ENCODE results near the gene TBRG4.
"Not testable (repeated sequence)": the region's sequence is repeated elsewhere in the genome, so short reads cannot be mapped to it uniquely, and the experiment has no call there.

The TBRG4 gene

DNA sequence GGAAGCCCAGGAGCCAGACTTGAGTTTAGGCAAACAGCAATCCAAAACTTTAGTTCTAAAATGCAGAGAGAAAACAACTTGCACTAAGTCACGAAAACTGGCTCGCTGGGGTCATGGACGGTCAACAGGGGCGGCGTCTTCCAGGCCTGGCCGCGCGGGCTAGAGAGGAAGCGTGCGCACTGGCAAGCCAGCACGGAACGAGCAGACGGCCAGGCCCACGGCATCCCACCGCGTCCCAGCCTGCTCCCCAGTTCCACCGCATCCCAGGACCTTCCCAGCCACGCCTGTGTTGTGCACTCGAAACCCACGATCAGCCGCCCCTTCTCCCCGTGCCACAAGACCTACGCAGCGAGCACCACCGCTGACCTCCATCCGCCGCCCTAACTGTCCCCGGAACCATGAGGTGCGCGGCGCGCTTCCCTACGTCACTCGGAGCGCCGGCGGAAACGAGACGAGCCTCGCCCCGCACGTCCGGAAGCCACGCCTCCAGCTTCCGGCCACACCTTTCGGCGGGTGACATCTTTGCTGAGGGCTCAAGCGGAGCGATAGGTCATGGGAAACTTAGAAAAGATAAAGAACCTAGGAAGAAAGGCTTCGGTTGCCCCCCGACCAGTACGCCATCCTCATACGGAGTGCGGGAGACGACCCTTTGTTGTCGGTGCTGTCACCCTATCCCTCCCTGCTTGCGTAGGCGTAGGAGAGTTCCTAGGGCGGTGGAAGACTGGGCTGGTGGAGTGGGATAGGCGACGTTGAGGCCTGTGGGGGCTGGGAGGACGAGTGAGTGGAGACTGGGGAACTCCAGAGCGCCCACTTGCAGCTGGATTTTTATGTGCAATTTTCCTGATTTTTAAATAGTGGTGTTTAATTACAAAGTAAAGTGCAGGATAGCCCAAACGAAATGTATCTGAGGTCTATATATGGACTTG lies at the start of gene TBRG4:
TBRG4 (minus strand) TSS at position 400 of the 926 bp plus-strand sequence. CDS start 2,460 bp downstream, outside the sequence.
- peak; percentile 94 to 99 (median 99) for DNase-seq

DNA sequence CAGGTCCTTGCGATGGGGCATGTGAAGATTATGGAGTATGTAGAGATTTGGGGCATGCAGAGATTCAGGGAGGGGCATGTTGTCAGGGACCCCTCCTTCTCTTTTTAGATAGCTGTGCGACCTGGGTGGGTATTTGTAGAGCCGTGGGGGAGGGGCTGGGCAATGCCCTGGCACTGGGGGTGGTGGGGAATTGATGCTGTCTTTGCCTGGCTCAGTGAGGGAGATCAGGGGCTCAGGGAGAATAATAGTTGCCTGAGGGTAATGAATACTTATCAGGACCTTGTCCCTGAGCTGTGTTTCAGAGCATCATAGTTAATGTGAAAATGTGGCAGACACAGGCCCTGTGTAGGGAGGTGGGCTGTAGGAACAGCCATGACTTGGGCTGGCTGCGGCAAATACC lies 49.6 kb upstream of the TBRG4 start:
- DNase-seq, result no peak

DNA sequence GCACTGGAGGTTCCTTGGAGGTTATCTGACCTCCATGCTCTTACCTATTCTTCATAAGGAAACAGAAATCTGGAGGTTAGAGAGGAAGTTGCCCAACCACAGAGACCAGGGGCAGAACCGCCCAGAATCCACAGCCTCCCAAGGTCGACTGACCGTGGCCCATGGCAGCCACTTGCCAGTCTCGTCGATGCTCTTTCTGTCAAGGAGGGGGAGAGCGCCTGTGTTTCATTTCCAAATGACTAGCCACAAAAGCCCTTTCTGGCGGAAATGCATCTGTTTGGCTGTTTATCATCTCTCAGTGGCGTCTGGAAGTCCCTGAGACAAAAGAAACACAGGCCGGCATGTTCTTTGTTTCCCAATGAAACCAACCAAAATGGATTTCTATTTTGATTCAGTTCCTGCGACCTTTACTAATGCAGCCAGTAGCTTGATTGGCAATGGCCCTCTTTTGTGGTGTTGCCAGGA lies 49.0 kb upstream of the TBRG4 start:
- DNase-seq, result no peak

DNA sequence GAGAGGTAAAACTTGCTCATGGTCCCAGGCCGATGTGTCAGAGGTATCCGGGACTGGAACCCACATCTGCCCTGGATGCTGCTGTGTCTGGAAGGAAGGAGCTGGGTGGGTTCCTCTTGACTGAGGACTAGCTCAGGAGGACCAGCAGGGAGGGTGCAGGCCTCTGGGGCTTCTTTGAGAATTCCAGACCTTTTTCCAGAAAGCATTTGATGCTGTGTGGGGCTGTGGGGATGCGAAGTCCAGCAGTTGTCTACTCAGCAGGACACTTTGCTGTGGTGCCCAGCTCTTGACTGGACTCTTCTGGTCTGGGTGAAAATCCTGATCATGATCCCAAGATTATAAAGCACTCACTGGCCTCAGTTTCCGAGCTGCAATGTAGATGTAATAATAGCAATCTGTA lies 47.8 kb upstream of the TBRG4 start:
- no peak for DNase-seq

DNA sequence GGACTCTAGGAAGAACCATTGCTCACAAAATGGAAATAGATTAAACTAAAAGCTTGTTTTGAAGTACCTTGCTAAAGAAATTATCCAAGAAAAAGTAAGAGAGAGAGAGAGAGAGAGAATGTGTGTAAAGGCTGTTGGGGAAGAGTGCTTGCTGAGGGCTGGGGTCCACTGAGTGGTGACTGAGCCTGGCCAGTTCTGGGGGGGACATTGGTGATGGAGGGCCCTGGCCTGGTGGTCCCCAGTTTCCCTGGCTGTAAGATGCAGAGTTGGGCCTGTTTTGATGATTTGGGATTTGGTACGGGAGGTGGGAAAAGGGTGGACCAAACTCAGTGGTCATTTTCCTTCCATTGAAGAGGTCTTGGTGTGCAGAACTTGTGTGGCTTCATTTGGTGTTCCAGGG lies 47.0 kb upstream of the TBRG4 start:
- DNase-seq, result no peak

DNA sequence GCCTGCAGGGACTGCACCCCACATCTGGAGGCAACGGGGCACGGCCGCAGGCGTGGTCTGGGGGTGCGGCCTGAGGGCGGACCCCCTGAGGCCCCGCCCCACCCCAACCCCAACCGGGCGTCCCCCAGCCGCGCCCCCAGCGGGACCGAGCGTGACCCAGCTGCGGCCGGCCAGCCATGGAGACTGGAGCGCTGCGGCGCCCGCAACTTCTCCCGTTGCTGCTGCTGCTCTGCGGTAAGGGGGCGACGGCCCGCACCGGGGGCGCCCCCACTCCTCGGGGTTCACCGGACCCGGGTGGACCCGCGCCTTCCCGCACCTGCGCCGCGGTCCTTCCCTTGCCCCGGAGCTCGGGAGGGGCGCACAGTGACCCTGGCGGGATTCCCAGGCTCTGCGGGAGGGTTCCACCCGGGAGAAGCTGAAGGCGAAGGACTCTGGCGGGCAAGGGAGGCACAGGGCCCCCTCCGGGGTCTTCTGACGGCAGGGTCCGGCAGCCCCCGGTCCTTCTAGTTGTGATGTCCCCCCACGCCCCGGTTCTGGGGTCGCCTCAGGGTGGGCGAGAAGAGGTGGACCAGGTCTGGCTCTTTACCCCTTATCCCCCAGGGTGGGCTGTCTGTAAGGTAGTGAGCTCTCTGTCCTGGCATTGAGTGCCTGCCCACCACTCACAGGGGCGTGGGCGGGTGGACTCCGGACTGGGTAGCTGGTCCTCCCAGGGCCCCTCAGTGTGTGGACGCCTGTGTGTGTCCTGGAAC lies 46.3 kb upstream of the TBRG4 start, which contains the start of gene RAMP3:
RAMP3 (plus strand) TSS at position 139 of the 749 bp plus-strand sequence; CDS start at position 177, 38 bp downstream.
- peak in 1 of 3 experiments; percentile 30 for DNase-seq

DNA sequence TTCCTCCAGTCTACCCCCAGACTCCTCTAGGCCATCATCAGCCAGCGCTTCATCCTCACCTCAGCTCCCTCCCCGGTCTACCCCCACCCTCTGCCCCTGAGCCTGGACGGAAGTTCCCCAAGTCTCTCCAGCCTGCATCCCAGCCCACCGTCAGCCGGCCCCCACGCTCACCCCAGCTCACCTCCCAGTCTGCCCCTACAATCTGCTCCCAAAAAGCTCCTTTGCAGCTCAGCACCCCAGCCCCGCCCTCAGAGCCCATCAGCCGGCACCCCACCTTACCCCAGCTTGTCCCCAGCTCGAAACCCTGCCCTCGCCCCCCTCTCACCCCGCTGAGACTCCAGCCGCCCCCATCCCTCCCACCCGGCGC lies 45.8 kb upstream of the TBRG4 start:
- DNase-seq, result no peak

DNA sequence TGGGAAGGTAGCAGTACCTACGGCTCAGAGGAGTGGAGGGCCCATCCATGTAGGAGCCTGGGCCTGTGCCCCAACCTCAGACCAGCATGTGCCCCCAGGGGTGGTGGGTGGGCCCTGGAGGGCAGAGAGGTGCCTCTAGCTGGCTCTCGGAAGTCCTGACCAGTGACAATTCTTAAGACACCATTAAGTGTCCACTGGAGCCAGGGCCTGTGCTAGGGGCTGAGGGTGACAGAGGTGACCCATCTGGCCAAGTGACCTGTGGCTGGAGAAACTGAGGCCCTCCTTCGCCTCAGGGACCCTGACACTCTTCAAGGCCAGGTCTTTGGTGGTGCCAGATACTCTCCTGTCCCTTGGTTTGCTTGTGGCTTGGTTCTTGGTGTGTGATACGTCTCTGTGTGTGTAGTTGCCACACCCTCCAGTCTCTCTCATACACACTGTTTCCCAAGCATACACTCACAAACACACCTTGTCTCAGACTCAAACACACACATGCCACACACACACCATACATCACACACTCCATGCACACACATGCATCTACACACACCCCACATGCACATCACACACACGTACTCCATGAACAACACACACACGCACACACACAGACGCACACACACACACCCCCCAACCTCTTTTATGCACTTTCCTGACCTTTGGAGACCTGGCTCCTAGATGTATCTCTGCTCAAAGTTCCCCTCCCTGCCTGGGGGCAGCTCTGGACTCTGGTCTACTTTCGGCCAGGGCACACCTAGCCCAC lies 45.2 kb upstream of the TBRG4 start:
- DNase-seq, result no peak

DNA sequence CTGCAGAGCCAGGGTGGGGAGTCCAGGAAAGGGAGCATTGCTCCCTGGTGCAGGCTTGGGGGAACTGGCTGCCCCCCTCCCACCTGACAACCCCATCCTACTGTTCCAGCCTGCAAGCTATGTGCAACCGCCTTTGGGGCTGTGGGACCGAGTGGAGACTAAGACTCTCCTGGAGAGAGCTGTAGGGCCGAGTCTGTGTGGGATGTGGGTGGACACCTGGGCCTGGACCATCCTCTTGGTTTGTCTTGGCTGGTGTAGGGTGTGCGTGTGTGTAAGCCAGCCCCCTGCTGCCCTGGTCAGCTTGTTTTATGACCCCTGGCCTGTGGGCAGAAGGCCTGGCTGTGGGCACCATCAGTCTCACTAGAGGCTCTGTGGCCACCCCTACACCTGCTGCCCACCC lies 44.4 kb upstream of the TBRG4 start:
- no peak for DNase-seq

DNA sequence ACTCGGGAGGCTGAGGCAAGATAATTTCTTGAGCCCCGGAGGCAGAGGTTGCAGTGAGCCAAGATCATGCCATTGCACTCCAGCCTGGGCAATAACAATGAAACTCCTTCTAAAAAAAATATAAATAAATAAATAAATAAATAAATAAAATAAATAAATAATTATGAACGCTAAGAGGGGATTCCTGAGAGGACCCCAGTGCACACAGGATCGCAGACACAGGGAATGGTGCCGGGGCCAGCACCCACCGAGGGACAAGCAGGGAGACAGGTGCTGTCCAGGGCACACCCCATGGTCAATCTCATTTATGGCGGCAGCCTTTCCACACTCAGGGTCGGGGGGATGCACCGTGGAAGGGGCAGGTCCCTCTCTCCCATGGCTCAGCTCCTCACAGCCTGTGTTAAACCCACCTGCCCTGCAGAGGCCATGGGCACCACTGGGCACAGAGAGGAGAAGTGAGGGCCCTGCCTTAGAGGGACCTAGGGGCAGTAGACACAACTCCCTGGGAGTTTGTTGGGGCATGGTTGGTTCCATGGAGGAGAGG lies 43.9 kb upstream of the TBRG4 start:
- no peak for DNase-seq

DNA sequence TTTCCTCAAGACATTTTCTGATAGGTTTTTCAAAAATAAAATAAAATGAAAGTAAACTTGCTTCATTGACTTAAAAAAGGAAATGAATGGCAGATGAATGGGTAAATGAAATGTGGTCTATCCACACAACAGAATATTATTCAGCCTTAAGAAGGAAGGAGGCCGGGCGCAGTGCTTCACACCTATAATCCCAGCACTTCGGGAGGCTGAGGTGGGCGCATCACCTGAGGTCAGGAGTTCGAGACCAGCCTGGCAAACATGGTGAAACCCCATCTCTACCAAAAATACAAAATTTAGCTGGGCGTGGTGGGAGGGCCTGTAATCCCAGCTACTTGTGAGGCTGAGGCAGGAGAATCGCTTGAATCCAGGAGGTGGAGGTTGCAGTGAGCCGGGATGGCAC lies 42.4 kb upstream of the TBRG4 start:
- DNase-seq, result not testable (repeated sequence)

DNA sequence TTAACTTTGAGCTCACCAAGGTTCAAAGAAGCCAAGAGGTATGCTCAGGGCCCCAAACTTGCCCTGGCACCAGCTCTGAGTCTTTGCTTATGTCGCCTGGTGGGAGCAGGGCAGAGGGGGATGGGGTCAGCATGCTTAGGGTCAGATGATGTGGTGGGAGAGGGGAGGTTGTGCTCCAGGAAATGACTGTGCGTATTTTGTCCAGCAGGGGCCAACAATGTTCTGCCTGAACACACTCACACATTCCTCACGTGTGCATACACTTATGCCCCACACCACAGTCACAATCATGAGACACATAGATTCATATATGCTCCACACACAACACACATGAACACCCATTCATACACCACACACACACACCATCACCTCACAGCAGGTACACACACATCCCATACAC lies 41.7 kb upstream of the TBRG4 start:
- no peak for DNase-seq

DNA sequence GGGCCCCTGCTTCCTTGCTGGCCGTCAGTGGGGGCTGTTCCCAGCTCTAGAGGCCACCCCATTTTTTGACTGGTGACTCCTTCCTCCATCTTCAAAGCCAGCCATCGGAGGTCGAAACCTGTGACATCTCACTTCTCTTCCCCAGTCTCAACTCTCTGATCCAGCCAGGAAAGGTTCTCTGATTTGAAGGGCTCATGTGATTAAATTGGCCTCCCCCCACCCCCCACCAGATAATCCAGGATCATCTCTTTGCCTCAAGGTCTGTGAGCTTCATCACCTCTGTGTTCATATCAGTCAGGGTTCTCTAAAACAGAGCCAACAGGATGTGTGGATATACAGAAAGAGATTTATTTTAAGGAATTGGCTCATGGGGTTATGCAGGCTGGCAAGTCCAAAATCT lies 40.5 kb upstream of the TBRG4 start:
- no peak for DNase-seq

DNA sequence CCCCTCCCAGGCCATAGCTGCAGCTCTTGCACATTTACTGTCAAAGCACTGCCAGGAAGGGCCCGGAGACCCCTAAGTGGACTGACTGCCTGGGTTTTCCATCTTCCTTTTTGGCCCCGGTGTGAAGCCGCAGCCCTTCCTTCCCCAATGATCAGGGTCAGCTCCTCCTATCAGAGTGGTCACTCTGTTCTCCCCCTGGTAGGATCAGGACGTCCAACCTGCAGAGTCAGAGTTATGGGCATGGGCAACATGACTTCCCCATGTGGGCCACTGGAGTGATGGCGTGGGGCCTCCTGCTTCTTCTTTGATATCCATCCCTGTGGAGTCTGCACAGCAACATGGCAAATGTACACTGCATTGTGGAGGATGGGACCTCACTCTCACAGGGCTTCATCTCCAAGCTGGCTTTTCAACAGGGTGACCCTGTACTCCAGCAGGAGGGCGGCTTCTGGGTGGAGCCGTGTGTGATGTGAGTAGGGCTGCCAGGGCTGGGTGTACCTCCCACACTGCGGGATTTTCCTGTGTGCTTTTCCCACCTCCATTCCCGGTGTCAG lies 39.7 kb upstream of the TBRG4 start:
- DNase-seq, result no peak

DNA sequence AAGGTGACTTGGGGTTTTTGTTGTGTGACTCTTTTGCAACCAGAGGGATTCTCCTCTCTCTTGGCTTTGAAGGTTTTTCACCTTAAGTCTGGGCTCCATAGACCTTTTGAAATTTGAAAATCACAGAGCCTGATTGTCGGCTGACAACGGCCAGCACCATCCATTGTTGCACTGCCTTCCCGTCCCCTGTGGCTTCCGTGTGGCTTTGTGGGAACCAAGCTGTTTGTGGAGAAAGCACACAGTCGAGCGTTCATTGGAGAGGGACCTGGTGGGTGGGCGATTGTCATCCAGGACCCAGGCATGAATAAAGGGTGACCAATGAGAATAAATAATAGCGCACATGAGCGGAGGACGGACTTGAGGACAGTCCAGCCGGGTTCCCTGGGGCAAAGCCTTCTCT lies 38.7 kb upstream of the TBRG4 start:
- DNase-seq, result no peak

DNA sequence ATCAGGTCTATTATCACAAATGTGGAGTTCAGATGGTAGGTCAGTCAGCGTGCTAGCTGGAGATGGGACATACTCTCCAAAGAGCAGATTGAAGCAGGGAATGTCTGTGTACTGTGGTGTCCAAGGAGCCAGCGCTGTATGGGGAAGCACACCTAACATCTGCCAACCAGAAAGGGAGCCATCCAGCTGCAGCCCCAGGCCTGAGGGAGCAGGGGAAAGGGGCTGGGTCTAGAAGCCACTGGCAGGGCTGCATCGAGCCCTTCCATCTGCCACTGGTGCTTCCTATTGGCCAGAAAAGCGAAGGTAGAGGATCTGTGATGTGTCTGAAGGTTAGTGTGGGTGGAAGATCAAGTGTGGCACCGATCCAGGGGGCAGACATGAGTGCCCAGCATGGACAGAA lies 38.1 kb upstream of the TBRG4 start:
- DNase-seq, result no peak

DNA sequence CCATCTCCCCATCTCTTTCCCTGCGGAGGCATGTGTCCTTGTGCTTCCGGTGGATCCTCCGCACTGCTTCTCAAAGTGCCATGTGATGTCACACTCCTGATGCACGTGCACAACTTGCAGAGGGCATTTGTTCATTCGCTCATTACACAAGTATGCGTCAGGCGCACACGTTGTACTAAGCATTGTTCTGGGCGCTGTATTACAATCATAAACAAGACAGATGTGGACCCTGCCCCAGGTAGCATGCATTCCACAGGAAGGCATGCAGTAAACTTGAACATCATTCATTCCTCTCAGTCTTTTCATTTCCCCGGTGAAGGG lies 37.1 kb upstream of the TBRG4 start:
- DNase-seq, result no peak

DNA sequence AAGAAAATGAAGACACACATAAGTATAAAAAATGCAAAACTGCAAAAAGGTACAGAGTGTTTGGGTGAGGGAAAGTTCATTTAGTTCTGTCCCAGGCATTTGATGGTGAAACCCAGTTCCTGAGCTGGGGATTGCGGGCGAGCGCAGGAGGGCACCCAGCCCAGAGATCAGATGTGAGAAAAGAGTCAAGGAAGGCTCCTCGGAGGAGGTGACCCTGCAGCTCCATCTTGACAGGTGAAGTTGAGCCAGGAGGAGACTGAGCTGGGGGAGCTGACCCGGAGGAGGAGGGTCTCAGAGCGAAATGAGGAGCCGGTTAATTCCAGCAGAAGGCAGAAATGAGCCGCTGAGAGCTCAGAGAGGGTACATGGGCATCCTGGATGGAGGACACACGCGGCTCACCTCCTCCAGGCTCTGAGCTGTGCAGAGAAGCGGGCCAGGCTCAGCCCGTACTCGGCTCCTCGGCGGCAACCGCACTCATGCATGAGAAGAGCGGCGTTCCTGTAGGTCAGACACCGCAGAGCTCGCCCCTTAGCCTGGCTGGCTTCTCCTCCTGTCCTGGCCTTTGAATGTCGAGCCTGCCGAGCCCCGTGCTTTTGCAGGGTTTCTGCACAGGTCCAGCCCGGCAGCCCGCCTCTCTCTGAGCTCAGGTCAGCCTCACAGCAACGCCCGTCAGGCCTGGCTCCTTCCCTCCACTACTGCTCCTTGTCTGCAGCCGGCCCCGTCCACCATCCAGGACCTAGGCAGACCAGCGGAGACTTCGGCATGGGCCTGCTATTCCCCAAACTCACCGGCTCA lies 36.6 kb upstream of the TBRG4 start:
- DNase-seq, result no peak

DNA sequence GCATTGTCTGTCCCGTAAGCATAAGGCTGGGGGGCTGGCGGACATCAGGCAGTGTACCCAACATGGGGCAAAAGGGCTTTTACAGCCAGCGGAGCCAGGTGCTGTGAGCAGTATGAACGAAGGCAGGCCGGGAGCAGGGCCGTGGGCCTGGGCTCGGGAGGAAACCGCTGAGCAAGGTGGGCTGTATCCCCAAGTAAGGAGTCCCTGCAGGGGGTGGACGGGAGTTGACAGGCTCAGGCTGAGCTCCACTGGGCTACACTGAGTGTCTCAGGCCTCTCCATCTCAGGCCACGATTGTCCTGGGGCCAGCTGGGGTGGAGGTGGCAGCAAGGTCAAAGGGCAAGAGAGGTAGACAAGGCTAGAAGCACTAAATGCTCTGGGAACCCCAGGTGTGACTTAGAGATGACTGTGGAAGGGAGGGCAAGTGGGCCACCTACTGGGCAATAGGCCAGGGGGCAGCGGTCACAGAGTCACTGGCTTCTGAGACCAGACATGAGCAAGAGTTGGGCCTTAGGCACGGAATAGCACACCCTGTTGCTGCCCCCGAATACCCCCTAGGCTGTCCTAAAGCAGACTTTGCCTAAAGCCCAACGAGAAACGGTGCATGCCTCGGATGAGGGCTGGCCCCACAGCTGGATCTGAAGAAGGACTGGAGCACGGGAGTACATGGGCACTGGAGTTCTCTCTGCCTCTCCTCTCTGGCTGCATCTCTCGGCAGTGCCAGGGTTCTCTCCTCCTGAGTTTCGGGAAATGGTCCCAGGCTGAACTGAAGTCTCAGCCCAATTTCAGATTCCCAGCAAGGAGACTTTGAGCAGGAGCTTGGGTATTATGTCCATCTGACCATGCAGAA lies 35.3 kb upstream of the TBRG4 start:
- peak in 1 of 3 experiments; percentile 17 for DNase-seq

DNA sequence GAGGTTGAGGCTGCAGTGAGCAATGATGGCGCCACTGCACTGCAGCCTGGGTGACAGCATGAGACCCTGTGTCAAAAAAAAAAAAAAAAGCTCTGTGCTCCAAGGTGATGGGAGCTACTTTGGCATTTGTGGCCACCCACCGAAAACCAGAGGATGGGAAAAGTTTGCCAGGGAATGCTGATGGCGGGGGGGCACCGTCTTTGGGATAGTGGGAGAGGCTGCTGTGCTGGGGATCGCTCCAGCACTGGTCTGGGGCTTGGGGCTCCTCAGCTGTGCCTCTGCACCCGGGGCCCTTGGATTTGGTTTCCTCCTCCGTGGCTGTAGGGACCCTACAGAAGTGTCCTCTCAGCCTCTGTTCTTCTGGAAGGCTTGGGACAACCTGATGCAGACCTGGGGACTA lies 34.4 kb upstream of the TBRG4 start:
- DNase-seq, result no peak

DNA sequence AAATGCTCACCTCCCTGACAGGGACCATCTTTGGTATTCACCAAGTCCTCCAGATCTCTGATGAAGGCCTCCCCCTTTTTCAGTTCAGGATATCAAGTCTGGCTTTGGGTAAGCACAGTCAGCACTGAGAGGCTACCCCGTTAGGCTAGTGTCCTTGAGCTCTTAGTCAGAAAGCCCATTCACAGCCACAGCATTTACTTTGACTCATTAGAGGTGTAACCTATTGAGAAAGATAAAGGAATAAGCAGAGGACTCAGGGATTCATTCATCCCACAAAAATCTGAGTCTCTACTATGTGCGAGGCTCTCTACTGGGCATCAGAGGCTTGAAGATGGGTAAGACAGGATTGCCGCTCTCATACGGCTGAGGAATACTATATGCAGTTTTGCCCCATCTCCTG lies 32.1 kb upstream of the TBRG4 start:
- DNase-seq, result no peak
